DMS 273 (cell line): Measurements from ENCODE around the gene MT1H.

Experiments used
- DNase-seq: peaks from one replicate; lab custom pipeline; 2025; ENCODE audit not compliant: unreplicated experiment; lab: John Stamatoyannopoulos, UW

MT1H gene

DNA sequence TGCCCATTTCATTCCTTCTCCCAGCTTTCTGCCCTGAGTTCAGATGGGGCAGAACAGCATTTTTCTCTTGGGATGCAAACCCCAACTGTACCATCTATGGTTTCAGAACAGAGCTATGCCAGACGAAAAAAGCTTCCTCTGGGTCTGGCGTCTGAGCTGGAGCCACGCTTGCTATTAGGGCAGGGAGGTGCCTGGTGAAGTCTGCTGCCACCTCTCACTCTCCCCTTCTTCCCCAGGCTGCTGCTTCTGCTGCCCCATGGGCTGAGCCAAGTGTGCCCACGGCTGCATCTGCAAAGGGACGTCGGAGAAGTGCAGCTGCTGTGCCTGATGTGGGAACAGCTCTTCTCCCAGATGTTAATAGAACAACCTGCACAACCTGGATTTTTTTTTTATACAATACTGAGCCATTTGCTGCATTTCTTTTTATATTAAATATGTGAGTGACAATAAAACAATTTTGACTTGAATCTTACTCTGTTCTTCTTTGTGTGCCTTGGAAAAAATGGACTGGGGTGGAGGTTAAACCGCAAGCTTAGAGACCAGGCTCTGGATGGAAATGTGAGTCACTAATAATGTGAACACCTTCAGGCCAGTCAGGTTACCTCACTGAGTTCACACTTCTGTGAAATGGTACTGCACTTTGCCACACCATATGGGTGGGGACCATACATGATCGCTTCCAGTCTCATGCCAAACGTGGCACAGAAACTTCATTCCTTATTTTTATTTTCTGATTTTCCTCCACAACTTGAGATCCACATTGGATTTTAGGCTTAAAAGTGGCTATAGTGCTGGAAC is 32.8 kb upstream of the MT1H start:
- DNase-seq: no peak

- no peak for DNase-seq
These were observed 31.5 kb upstream of the MT1H start, which contains the start of gene MT1A for GRCh38 chr16:56637814-56638750. TSS of gene MT1A (plus strand) at chr16:56638666. CDS start at chr16:56638739, 73 bp downstream.

GRCh38 chr16:56639045-56639444 is 30.6 kb upstream of the MT1H start:
- DNase-seq: no peak

GRCh38 chr16:56640076-56640475 is 29.5 kb upstream of the MT1H start:
- no peak for DNase-seq

GRCh38 chr16:56641166-56641565 is 28.4 kb upstream of the MT1H start:
- DNase-seq: no peak

- no peak for DNase-seq
These were observed 26.4 kb upstream of the MT1H start for GRCh38 chr16:56643080-56643778.

DNA sequence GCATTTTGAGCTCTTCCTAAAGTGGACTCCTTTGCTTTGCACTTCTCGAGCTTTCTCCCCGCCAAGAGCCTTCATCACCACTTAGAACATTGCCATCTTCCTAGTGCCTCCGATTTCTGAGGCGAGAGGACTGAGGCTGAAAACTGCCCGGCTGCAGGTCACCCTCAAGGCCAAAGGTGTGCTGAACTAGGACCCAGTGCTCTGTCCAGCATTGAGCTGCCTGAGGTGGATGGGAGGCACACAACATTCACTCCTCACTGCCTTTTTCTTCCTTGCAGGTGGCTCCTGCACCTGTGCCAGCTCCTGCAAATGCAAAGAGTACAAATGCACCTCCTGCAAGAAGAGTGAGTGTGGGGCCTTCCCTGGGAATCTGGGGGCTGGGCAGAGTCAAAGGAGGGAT is 25.8 kb upstream of the MT1H start:
- DNase-seq: no peak

DNA sequence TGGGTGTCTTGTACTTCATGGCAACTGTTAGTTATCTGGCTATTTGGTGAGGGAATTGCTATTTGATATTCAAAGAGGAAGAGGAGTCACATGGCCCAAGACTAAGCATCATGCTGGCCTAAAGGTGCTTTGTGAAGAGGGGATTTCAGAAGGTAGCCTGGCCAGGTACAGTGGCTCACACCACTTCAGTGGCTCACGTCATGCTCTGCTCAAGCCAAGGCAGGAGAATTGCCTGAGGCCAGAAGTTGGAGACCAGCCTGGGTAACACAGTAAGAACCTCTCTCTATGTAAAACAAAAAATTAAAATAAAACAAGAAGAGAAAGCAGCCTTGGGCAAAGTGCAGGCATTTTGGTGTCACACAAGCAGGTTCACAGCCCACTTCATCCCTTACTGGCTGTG is 24.3 kb upstream of the MT1H start:
- no peak for DNase-seq

DNA sequence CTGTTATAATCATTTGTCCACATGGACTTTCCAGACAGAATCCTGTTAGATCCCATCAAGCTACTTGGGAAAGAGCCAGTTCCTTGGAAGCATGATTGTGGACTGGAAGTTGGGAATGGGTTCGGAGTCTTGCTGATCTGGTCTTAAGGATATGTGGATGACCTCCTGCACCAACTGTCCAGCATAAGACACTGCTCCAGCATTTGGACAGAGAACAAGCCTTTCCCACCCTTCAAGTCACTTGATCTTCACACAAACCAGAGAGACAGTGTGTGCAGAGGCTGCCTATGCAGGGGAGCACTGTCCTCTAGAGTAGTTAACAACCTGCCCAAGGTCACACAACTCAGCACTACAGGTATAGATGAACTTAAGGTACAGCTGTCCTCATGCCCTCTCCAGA is 23.8 kb upstream of the MT1H start:
- DNase-seq: no peak

GRCh38 chr16:56647641-56648431 is 21.8 kb upstream of the MT1H start:
- DNase-seq: no peak

- DNase-seq: no peak
These were observed 20.3 kb upstream of the MT1H start for GRCh38 chr16:56649271-56649670.

- no peak for DNase-seq
These were observed 19.8 kb upstream of the MT1H start for GRCh38 chr16:56649820-56650219.

GRCh38 chr16:56651586-56651985 is 18.0 kb upstream of the MT1H start, which contains the start of gene MT1B:
TSS of gene MT1B (plus strand) at chr16:56651886. CDS start at chr16:56651954, 68 bp downstream.
- DNase-seq: no peak

- DNase-seq: no peak
These were observed 17.0 kb upstream of the MT1H start for GRCh38 chr16:56652600-56652999.

- DNase-seq: no peak
These were observed 16.4 kb upstream of the MT1H start for GRCh38 chr16:56653218-56653617.

DNA sequence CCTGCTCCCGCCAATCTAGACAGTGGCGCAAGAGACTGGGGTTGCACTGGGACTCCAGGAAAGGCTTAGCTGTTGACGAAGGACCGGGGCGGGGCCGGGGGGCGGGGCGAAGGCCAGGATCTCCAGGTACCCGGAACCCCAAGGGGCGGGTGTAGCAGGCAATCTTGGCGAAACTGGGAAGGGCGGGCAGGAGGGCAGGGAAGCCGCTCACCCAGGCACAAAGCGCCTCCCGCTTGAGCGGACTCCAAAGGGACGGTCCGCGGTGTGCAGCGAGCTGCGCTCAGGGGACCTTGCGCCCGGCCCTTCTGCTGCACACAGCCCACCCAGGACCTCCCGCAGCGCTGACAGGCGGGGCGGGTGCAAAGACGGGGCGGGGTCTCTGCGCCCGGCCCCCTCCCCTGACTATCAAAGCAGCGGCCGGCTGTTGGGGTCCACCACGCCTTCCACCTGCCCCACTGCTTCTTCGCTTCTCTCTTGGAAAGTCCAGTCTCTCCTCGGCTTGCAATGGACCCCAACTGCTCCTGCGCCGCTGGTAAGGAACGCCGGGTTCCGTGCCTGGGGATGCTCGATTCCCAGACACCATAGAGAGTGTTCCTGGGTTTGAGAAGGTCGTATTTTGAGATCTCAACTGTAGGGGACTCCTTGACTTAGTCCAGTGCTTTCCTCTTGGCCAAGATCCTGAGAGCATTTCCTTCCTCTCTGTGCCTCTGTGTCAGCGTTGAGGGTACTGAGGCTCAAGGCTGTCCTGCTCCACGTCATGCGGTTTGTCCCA is 11.9 kb upstream of the MT1H start, which contains the start of gene MT1F:
MT1F (plus strand) TSS at position 405 of the 772 bp plus-strand sequence; CDS start at position 505, 100 bp downstream.
- DNase-seq: peak; percentile 80

DNA sequence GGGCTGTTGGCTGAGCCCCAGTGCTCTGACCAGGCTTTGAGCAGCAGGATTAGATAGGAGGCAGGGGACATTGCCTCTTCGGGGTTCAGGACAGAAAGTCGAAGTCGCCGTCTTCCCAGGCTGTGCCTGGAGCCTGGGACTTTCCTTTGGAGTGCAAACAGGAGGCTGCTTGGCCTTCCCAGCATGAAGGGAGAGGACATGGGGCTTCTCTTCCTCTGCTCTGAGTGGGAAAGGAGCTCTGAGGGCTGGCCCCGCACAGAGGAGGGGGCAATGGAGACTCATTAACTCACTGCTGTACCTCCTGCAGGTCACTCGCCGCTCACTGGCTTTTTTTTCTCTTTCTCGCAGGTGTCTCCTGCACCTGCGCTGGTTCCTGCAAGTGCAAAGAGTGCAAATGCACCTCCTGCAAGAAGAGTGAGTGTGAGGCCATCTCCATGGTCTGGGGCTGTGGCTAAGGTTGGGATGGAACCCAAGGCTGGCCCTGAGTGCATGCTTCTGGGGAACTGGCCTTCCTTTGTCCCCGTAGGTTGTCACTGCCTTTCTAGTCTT is 11.2 kb upstream of the MT1H start:
- no peak for DNase-seq

DNA sequence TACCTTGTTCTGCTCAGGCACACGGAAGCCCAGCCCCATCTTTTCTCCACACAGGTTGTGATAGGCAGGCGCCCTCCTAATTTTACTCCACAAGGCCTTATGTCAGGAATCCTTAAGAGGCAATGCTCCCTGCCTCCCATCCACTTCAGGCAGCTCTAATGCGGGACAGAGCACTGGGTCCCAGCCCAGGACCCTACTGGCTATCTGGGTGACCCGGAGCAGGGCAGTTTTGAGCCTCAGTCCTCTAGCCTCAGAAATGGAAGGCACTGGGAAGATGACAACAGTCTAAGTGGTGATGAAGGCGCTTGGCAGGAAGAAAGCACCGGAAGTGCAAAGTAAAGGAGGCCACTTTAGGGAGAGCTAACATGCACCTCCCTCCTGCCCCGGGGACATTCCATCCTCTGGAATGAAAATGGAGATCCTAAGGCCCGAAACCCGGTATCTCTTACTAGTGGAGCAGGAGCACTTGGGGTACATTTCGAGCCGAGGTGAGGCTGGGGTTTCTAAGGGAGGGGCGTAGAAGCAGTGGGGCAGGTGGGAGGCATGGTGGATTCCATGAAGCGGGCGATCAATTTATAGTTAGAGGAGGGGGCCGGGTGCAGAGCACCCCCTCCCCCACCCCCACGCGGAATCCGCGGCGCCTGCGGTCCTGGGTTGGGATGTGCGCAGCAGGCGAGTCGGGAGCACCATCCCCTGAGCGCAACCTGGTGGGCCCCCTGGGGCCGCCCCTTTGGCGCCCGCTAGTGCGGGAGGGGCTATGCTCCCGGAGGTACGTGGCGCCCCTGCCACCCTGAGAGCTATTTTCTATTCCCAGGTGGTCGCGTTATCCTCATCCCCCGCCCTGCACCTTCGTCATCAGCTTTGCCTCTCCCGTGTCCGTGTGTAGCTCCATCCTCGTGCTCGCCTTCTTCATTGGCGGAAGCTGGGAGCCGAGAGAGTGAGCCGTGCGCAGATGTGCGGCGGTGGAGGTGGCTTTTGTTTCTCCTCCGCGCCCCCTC is 7.0 kb upstream of the MT1H start:
- no peak for DNase-seq
